Neural progenitor cell (in vitro differentiated cells): ENCODE results near the gene ABAT. TPM values are rescaled to one million over a fixed set of nuclear protein-coding genes. Genes with fewer than 3 reads are reported as not detected.

Experiments used
- DNase-seq: peaks from one replicate; pipeline ENCODE4 v3.0.0-alpha.2; 2016; ENCODE audit warnings: low spot score
- H2AFZ ChIP-seq: fragments of 200-600 bp; sonication (generic); replicated peaks from 2 replicates; pipeline ENCODE4 v1.6.1; 2016; ENCODE audit warnings: antibody characterized with exemption
- H3F3A ChIP-seq: fragments of 200-600 bp; sonication (generic); 2 replicates; pipeline ENCODE4 v1.6.1; 2016; ENCODE audit warnings: antibody characterized with exemption, low read depth
- H3K27ac ChIP-seq: fragments of 200-600 bp; sonication (generic); 2 replicates; pipeline ENCODE4 v1.5.1; 2016; ENCODE audit warnings: mild to moderate bottlenecking
- H3K27me3 ChIP-seq: fragments of 200-600 bp; sonication (generic); 2 replicates; pipeline ENCODE4 v1.6.1; 2016; ENCODE audit warnings: mild to moderate bottlenecking, moderate library complexity
- H3K36me3 ChIP-seq: fragments of 200-600 bp; sonication (generic); 2 replicates; pipeline ENCODE4 v1.5.1; 2016
- H3K4me1 ChIP-seq: fragments of 200-600 bp; sonication (generic); 2 replicates; pipeline ENCODE4 v1.6.1; 2016; ENCODE audit warnings: mixed run types
- H3K4me2 ChIP-seq: fragments of 200-600 bp; sonication (generic); 2 replicates; pipeline ENCODE4 v1.6.1; 2016
- H3K4me3 ChIP-seq: fragments of 200-600 bp; sonication (generic); 2 replicates; pipeline ENCODE4 v1.5.1; 2016
- H3K79me2 ChIP-seq: fragments of 200-600 bp; sonication (generic); 2 replicates; pipeline ENCODE4 v1.6.1; 2016; ENCODE audit warnings: low read depth
- H3K9ac ChIP-seq: fragments of 200-600 bp; sonication (generic); 2 replicates; pipeline ENCODE4 v1.6.1; 2016
- H3K9me3 ChIP-seq: fragments of 200-600 bp; sonication (generic); 2 replicates; pipeline ENCODE4 v1.5.1; 2016; ENCODE audit warnings: low read depth
- H4K20me1 ChIP-seq: fragments of 200-600 bp; sonication (generic); 2 replicates; pipeline ENCODE4 v1.6.1; 2016; ENCODE audit warnings: low read depth
- H3K27ac Mint-ChIP-seq: 3 replicates; pipeline ENCODE4 v1.8.0; 2021; ENCODE audit warnings: mixed read lengths
- H3K27me3 Mint-ChIP-seq: 2 replicates; pipeline ENCODE4 v1.8.0; 2022; ENCODE audit warnings: low read depth, mild to moderate bottlenecking, inconsistent platforms, moderate library complexity, mixed read lengths; ENCODE audit not compliant: insufficient read depth
- H3K36me3 Mint-ChIP-seq: 3 replicates; pipeline ENCODE4 v1.8.0; 2021; ENCODE audit warnings: mixed read lengths
- H3K4me1 Mint-ChIP-seq: 3 replicates; pipeline ENCODE4 v1.8.0; 2021; ENCODE audit warnings: mixed read lengths
- H3K4me3 Mint-ChIP-seq: 3 replicates; pipeline ENCODE4 v1.8.0; 2021; ENCODE audit warnings: mild to moderate bottlenecking, moderate library complexity, mixed read lengths
- H3K9me3 Mint-ChIP-seq: 3 replicates; pipeline ENCODE4 v1.8.0; 2020; ENCODE audit warnings: mixed read lengths
- CTCF ChIP-seq: fragments of 200-600 bp; sonication (generic); IDR thresholded peaks from 2 replicates; pipeline ENCODE4 v1.5.1; 2017; ENCODE audit warnings: antibody characterized with exemption, mild to moderate bottlenecking
- EZH2 ChIP-seq: fragments of 200-600 bp; sonication (generic); IDR thresholded peaks from 2 replicates; pipeline ENCODE4 v1.6.1; 2017; ENCODE audit warnings: antibody characterized with exemption, mild to moderate bottlenecking, moderate library complexity
- EZH2phosphoT487 ChIP-seq: fragments of 200-600 bp; sonication (generic); IDR thresholded peaks from 2 replicates; pipeline ENCODE4 v1.6.1; 2017; ENCODE audit warnings: antibody characterized with exemption
- total RNA-seq: library from RNA; depleted of rRNA; stranded (reverse); fragments of >200 nt; gene quantifications from 2 replicates; pipeline ENCODE4 v1.2.3, GENCODE V29; 2015; ENCODE audit warnings: low replicate concordance

Gene ABAT
- total RNA-seq, 1 donor from 2014 or later, result 7.3 TPM

- TF ChIP-seq EZH2, result no peak
- no peak for TF ChIP-seq CTCF
- TF ChIP-seq EZH2phosphoT487, result no peak
- no peaks in the 10 kb centered on the region for H3F3A ChIP-seq
- no peaks in the 10 kb centered on the region for H3K9me3 Mint-ChIP-seq
- H3K4me1 Mint-ChIP-seq, result no peaks in the 10 kb centered on the region
- no peaks in the 10 kb centered on the region for H3K4me1 ChIP-seq
- no peak overlapping the region for H2AFZ ChIP-seq
- H3K79me2 ChIP-seq, result no peaks in the 10 kb centered on the region
- peaks cover 5% of the 10 kb centered on the region for H3K27me3 Mint-ChIP-seq
- no peak overlapping the region for H3K4me3 ChIP-seq
- no peak for DNase-seq
- no peak overlapping the region for H3K9ac ChIP-seq
- H3K9me3 ChIP-seq, result no peaks in the 10 kb centered on the region
- no peaks in the 10 kb centered on the region for H3K36me3 ChIP-seq
- peaks cover 21% of the 10 kb centered on the region for H3K36me3 Mint-ChIP-seq
- H3K27ac ChIP-seq, result no peak overlapping the region
- H3K4me2 ChIP-seq, result no peak overlapping the region
- no peaks in the 10 kb centered on the region for H4K20me1 ChIP-seq
- H3K4me3 Mint-ChIP-seq, result no peak overlapping the region
- H3K27me3 ChIP-seq, result no peaks in the 10 kb centered on the region
- H3K27ac Mint-ChIP-seq, result no peak overlapping the region
Observed at GRCh38 chr16:8751481-8752311, 77.3 kb downstream of the ABAT start.

- Histone ChIP-seq H3K27ac (no peak overlapping the region), H3K9ac (no peak overlapping the region), H3K4me3 (no peak overlapping the region), H3K36me3 (no peaks in the 10 kb centered on the region), H3K4me1 (no peaks in the 10 kb centered on the region), H3K9me3 (no peaks in the 10 kb centered on the region), H2AFZ (no peak overlapping the region), H3K4me2 (no peak overlapping the region), H4K20me1 (no peaks in the 10 kb centered on the region), H3K79me2 (no peaks in the 10 kb centered on the region), H3K27me3 (no peaks in the 10 kb centered on the region), H3F3A (no peaks in the 10 kb centered on the region)
- H3K36me3 Mint-ChIP-seq, result peaks cover 24% of the 10 kb centered on the region
- TF ChIP-seq EZH2, result no peak
- no peak for TF ChIP-seq CTCF
- no peak for TF ChIP-seq EZH2phosphoT487
- H3K27ac Mint-ChIP-seq, result no peak overlapping the region
- no peak for DNase-seq
- no peak overlapping the region for H3K4me3 Mint-ChIP-seq
- H3K27me3 Mint-ChIP-seq, result peaks cover 5% of the 10 kb centered on the region
- no peaks in the 10 kb centered on the region for H3K4me1 Mint-ChIP-seq
- no peaks in the 10 kb centered on the region for H3K9me3 Mint-ChIP-seq
Observed at GRCh38 chr16:8752706-8753105, 78.3 kb downstream of the ABAT start.

DNA sequence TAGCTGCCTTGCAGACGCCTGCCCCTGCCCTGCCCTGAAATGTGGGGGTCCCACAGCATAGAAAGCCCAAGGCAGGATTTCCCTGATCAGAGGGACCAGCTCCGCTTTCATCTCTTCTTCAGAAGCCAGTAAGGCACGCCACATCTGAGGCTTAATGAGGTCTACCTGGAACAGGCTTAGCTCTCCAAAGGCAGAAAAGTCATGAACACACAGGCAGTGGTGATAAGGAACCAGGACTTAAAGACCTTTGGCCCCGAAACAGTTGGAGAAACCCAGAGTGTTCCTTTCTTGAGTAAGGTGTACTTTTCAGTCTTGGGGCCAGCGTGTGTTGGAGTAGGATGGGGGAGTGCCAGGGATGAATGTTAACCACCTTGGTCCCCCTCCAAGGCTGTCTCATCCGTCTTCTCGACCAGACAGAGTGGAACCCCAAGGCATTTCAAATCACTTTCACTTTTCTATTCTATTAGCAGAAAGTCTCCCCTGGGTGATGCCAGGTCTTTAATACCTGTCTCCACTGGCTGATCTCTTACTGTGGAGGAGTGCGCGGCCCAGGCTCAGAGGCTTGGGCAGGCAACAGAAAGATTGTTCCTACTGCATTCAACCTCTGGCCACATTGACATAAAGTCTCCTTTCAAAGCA, 79.1 kb downstream of the ABAT start:
- H3K4me2 ChIP-seq, result no peak overlapping the region
- no peaks in the 10 kb centered on the region for H3K4me1 Mint-ChIP-seq
- no peaks in the 10 kb centered on the region for H3K4me1 ChIP-seq
- no peaks in the 10 kb centered on the region for H3K79me2 ChIP-seq
- no peak overlapping the region for H3K27ac ChIP-seq
- H3K27me3 ChIP-seq, result no peaks in the 10 kb centered on the region
- H2AFZ ChIP-seq, result no peak overlapping the region
- no peaks in the 10 kb centered on the region for H3K9me3 ChIP-seq
- H3K36me3 ChIP-seq, result no peaks in the 10 kb centered on the region
- peaks cover 5% of the 10 kb centered on the region for H3K27me3 Mint-ChIP-seq
- no peaks in the 10 kb centered on the region for H3K9me3 Mint-ChIP-seq
- peak overlapping the region; percentile 57 for H3K27ac Mint-ChIP-seq
- DNase-seq, result no peak
- H3K36me3 Mint-ChIP-seq, result peaks cover 29% of the 10 kb centered on the region
- no peak overlapping the region for H3K9ac ChIP-seq
- TF ChIP-seq CTCF (no peak), EZH2 (no peak), EZH2phosphoT487 (no peak)
- H3F3A ChIP-seq, result no peaks in the 10 kb centered on the region
- H3K4me3 ChIP-seq, result no peak overlapping the region
- H4K20me1 ChIP-seq, result no peaks in the 10 kb centered on the region
- no peak overlapping the region for H3K4me3 Mint-ChIP-seq
